GM18505 (cell line): ENCODE data around the gene NCAM2.

Experiments
- ATAC-seq: cut with Tn5 transposase; IDR thresholded peaks from one replicate; pipeline ENCODE4 v1.9.1; 2021; ENCODE audit not compliant: unreplicated experiment
- POLR2A ChIP-seq: IDR thresholded peaks from 4 replicates; pipeline ENCODE4 v1.6.1; 2011; ENCODE audit warnings: borderline replicate concordance; ENCODE audit not compliant: insufficient read depth, insufficient read length; ENCODE audit errors: extremely low read depth

The NCAM2 gene

DNA sequence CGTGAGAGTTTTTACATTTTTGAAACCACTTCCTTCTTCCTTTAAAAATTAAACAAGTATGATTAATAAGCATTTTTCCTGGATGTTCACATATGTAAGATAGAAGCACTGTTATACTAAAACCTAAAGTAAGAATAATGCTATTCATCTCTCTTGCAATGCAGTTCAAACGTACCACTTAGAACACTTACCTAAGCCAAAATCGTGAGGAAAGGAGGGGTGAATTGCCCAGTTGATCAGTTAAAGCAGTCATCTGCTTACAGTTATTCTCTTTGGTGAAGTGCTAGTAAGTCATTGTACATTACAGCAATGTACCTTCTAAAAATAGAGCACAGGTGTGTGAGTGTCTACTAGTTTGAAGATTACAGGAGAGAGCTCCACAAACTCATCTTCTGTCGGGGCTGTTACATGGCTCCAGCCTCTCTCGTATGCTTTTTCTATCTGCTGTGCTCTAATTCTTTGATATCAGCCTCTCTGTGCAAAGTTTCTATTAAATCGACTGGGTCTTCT lies 3.4 kb downstream of the NCAM2 start:
- ATAC-seq, result no peak

DNA sequence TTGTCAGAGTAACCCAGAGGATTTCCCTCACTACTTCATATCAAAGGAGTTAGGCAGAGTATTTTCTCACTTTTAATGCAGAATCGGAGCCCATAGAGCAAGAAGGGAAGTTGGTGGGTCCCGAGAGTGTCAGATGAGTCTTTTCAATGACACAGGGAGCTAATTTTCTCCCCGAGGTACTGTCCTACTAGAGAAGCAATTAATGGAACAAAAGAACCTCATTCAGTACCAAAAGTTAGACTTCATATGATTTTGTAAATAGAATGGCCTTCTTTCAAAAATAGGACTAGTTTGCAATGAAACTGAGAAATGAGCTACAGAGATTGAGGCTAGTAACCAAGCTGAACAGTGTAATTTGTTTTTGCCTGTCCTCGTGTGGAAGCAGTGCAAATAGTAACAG lies 3.9 kb downstream of the NCAM2 start:
- TF ChIP-seq POLR2A, result no peak
- no peak for ATAC-seq

More for the DNA sequence above, 3.4 kb downstream of the NCAM2 start:
- TF ChIP-seq POLR2A, result no peak

DNA sequence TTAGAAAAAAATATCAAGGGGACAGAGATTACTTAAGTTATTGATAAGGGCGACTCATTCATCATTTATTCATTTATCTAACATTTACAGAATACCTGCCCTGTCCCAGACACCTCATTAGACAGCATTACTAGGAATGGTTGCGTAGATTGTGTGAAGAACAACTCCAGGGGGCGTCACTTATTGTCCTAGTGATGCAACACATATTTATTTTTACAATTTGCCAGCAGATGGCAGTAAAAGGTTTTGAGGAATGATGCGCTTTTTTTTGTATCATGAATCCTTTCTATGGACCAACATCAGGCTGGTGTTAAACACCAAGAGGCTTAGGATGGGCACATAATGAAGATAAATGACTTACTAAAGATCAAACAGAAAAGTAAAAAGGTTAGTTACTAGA lies 5.5 kb downstream of the NCAM2 start:
- no peak for ATAC-seq
- no peak for TF ChIP-seq POLR2A

DNA sequence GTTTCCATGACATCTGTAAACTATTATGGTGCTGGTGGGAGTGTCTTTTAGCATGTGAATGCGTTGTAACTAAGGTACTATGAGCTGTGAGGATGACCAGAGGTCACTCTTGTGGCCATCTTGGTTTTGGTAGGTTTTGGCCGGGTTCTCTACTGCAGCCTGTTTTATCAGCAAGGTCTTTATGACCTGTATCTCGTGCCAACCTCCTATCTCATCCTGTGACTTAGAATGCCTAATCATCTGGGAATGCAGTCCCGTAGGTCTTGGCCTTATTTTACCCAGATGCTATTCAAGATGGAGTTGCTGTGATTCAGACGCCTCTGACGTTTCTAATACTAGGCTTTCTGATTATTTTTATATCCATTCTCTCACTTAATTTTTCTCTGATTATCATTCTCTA lies 9.4 kb downstream of the NCAM2 start:
- no peak for TF ChIP-seq POLR2A
- no peak for ATAC-seq

DNA sequence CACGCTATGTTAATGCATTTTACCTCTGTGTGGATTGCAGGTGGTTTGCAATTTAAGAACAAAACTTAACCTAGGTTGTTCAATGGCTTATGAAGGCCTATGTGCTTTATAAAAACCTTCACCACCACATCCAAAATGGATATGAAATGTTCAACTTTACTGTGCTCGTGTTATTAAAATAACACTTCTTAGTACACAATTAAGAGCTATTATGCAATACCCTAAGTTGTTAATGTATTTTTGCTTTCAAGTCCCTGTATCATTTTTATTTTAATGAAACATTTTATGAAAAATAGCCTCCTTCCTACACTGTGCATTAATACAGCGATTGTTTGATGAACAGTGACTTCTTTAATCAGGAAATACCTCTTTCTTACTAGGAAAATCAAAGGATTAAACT lies 12.0 kb downstream of the NCAM2 start:
- no peak for ATAC-seq
- no peak for TF ChIP-seq POLR2A

DNA sequence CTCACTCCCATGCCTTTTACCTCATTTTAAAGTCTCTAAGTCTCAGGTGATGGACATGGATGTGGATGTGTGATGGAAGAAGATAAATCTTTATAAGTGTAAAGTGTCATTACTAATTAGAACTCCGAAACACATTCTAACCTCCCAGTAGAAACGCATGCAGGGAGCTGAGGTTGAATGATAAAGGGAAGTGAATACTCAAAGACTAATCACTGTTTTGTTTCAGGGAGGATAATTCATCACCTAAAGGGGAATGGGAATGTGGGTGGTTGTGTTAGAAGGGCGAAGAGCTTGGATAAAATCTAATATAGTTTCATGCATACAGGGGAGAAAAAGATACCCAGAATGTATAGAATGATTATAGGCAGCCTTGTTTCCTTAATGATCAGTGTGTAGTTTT lies 12.5 kb downstream of the NCAM2 start:
- no peak for TF ChIP-seq POLR2A
- ATAC-seq, result no peak

DNA sequence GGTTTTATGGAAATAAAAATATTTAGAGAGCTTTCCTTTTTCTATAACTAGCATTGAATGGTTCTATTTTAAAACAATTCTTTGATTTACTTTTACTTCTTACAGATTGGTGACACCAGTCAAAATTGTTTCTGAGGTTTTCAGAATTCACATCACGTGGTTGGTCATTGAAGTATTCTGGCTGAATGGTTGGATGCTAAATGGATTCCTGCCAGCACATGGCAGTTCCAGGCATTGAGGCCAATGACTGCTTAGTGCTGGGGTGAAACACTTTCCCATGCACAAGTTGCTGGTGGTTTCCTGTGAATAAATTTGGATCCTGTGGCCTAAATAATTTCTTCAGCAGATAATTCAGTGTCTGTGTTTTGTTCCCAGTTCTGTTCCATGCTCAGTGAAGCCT lies 20.6 kb downstream of the NCAM2 start:
- no peak for TF ChIP-seq POLR2A
- ATAC-seq, result no peak

DNA sequence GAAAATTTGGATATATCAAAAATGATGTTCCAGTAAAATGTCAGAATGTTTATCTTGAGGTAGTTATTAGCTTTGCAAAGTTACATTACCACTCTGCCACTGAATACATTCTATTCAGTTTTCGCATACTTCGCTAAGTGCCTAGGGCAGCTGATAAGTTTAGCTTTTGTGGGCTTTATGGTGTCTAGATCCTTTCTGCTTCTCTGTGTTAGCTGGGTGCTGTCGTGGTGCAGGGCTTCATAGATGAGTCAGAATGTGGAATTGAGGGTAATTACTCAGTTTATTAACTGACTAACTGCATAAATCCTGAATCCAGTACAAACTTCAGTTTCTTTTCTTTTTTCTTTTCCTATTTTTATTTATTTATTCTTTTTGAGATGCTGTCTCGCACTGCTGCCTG lies 21.5 kb downstream of the NCAM2 start:
- no peak for ATAC-seq
- no peak for TF ChIP-seq POLR2A

DNA sequence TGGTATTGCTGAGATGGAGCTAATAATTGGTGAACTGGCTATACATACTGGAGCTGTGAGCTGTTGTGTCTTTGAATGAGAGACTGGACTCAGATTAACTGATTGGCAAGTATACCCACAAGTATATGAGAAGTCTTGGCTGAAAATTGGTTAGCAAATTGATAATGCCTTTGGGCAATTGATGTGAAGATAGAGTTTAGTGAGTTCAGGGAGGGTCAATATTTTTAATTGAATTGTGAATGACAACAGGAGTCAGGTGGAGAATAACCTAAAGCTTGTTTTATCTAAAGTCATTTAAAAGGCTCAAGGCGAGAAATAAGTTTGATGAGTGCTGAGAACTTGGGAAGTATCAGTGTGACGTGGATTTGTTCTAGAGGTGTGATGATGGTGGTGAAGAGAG lies 27.5 kb downstream of the NCAM2 start:
- no peak for TF ChIP-seq POLR2A
- no peak for ATAC-seq

DNA sequence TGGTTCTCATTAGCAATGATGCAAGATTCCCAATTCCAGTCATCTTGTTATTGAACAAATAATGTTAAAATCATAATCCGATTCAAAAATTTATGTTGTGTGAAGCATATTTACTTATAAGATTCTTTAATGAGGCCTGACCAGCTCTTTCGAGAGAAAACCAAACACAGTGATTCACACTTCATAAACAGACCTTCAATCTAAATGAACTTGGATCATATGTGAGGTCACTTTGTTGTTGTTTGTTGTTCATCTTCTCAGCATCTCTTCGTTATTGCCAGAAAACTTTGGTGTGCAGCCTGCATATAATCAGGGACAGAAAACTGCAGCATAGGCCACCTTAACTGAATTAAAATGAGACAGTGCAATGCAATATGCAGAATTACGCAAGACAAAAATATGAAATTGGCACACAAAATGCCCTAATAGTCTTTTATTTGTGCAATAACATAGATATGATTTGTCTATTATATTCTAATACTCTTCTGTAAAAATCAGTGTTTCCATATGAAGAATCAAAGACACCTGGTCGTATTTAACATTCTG lies 30.1 kb downstream of the NCAM2 start:
- no peak for TF ChIP-seq POLR2A
- no peak for ATAC-seq

DNA sequence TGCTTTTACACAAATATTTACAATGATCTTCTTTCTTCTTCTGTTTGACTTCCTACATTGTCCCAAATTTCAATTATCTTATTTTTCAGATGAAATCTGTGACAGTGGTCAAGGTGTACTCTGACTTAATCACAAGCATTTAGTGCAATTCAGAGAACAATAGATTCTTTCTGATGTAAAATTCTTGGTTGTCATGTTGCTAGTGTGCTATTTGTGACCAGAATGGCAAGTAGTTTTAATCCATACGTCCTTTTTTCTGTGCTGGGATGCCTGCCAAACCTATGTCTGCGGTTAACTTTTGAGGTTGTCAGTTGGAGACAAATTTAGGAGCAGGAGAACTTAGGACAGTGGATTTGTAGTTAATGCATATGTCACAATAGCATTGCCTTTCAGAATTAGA lies 31.0 kb downstream of the NCAM2 start:
- TF ChIP-seq POLR2A, result no peak
- ATAC-seq, result no peak

DNA sequence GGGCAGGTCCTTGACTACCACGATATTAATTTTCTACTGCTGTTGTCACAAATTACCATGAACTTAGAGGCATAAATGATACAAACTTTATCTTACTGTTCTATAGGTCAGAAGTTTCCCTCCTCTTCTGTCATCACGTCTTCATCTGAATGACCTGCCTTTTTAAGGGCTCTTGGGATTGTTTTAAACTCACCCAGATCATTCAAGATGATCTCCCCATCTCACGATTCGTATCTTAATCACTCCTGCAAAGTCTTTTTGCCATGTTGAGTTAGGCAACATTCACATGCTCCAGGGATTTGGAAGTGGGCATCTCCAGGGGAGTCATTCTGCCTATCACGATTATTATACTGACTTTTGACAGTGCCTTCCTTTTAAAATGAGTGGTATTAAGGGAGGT lies 32.1 kb downstream of the NCAM2 start:
- ATAC-seq, result no peak
- TF ChIP-seq POLR2A, result no peak

DNA sequence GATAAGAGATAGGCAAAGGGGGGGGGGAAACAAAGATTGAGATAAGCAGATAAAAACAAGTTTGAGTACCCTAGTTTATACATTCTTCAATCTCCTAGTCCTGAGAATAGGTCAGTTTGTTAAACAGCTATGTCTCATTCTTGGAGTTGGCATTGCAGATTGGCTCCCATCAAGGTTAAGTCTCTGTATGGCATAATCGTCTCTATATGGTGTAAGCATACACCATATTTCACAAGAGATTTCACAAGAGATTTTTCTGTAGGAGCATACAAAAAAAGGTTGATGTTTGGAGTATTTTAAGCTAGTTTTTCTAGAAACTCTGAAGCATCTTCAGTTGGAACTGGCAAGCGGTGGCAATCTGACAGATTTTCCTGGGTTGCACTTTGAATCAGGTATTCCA lies 35.8 kb downstream of the NCAM2 start:
- no peak for TF ChIP-seq POLR2A

DNA sequence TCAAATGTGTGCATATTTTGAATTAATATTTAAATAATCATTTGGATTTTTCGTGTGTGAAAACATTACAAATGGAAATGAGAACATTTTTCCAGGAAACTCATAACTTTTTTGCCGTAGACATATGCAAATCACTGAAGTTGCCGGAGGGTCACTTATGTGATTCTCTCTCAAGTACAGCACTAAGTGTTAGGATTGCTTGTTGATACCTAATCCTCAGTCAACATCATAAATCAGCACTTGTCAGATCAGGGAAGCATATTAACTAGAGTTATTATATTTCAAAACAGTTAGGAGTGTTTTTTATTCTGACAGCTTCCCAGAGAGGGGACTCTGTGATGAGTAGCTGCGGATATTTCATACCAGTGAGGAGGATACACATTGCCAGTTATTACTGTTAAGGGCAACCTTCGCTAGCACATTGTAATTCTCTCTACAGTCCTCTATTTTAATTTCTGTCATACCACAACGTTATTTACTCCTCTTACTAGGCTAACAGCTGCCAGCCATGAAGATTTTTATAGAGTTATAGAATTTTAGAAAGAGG lies 41.5 kb downstream of the NCAM2 start:
- TF ChIP-seq POLR2A, result no peak
- ATAC-seq, result no peak

More for the DNA sequence above, 35.8 kb downstream of the NCAM2 start:
- ATAC-seq, result no peak

DNA sequence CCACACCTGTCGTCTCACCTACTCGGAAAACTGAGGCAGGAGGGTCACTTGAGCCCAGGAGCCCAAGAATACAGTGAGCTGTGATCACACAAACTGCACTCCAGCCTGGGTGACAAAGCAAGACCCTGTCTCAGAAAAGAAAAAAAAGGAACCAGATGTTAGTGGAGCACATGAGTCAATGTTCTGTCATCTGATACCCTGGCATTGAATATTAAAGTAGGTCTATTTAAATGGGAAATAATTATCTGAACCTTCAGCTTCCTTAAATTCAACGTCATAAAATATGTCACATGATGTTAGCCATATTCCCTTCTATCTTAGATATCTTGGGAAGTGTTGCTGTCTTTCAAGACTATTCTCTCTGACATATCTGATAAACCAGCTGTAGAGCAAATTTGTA lies 47.3 kb downstream of the NCAM2 start:
- ATAC-seq, result no peak
- no peak for TF ChIP-seq POLR2A

DNA sequence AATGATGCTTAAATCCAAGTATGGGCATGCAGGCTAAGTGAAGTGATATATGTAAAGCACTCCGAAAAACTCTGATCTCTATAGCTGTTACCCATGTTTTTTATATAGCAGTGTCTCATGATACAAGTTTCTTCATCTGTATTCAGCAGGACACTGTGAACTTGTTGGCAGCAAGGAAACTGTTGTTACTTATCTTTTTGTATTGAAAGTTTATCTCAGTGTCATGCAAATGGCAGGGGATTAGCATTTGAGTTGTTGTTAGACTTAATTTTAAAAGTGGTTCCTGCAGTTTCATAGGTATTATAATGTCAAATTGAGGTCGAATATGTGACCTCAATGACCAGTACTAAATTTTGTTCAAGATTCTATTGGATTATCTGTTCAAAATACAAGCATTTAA lies 47.9 kb downstream of the NCAM2 start:
- ATAC-seq, result no peak
- TF ChIP-seq POLR2A, result no peak
